ENCODE measurements around the gene FRMPD2. TPM values are rescaled to one million over a fixed set of nuclear protein-coding genes. Genes with fewer than 3 reads are reported as not detected.

Gene FRMPD2
- total and polyA plus RNA-seq, 4 experiments from 2014 or later, result not detected

GRCh38 chr10:48271047-48271730 is 3.3 kb downstream of the FRMPD2 start:
- Histone ChIP-seq H3K27ac (ENCODE audit: low read depth, low read length) (no peak overlapping the region), H3K9me3 (ENCODE audit: control insufficient read depth in 1 of 2, low read length in 2 of 2) (no peaks in the 10 kb centered on the region), H3K27me3 (ENCODE audit: insufficient read depth, low read length) (no peaks in the 10 kb centered on the region), H3K4me1 (ENCODE audit: insufficient read depth, low read length) (no peaks in the 10 kb centered on the region), H3K4me3 (ENCODE audit: low read length in 2 of 2) (no peak overlapping the region), H3K36me3 (ENCODE audit: insufficient read depth, low read length) (no peaks in the 10 kb centered on the region)
- no peak for DNase-seq
- POLR2A ChIA-PET (ENCODE audit: partially characterized antibody), result no interaction called here
- intact Hi-C loops (cut with micrococcal nuclease), result no loop called here
- Mint-ChIP-seq H3K27me3 (peaks cover 0 to 1% of the 10 kb centered on the region in 2 donors), H3K4me1 (no peaks in the 10 kb centered on the region), H3K4me3 (no peak overlapping the region), H3K9me3 (peaks cover 0 to 3% (median 0%) of the 10 kb centered on the region in 8 donors), H3K27ac (peak overlapping the region in 2 of 7 donors; percentile 3 to 44), H3K36me3 (no peaks in the 10 kb centered on the region)
- CTCF ChIA-PET (ENCODE audit: partially characterized antibody), result no interaction called here

- no peak overlapping the region for H3K27ac ChIP-seq (ENCODE audit: low read depth, low read length)
- Mint-ChIP-seq H3K4me3 (no peak overlapping the region), H3K27ac (no peak overlapping the region), H3K27me3 (peaks cover 0 to 8% of the 10 kb centered on the region in 2 donors), H3K36me3 (no peaks in the 10 kb centered on the region), H3K4me1 (no peaks in the 10 kb centered on the region), H3K9me3 (peaks cover 0 to 4% (median 0%) of the 10 kb centered on the region in 8 donors)
- no peak overlapping the region for H3K4me3 ChIP-seq (ENCODE audit: low read length in 2 of 2)
- H3K4me1 ChIP-seq (ENCODE audit: insufficient read depth, low read length), result no peaks in the 10 kb centered on the region
- H3K36me3 ChIP-seq (ENCODE audit: insufficient read depth, low read length), result no peaks in the 10 kb centered on the region
- no peak for DNase-seq
- ChIA-PET CTCF (ENCODE audit: partially characterized antibody) (no interaction called here), POLR2A (ENCODE audit: partially characterized antibody) (no interaction called here)
- no peaks in the 10 kb centered on the region for H3K9me3 ChIP-seq (ENCODE audit: control insufficient read depth in 1 of 2, low read length in 2 of 2)
- intact Hi-C loops (cut with micrococcal nuclease), result no loop called here
- no peaks in the 10 kb centered on the region for H3K27me3 ChIP-seq (ENCODE audit: insufficient read depth, low read length)
Measured at GRCh38 chr10:48266528-48266927, 8.0 kb downstream of the FRMPD2 start.

- Mint-ChIP-seq H3K9me3 (peaks cover 0 to 9% (median under 1%) of the 10 kb centered on the region in 8 donors), H3K36me3 (no peaks in the 10 kb centered on the region), H3K27ac (no peak overlapping the region), H3K4me3 (no peak overlapping the region), H3K27me3 (peaks cover 15 to 16% of the 10 kb centered on the region in 2 donors), H3K4me1 (no peaks in the 10 kb centered on the region)
- Histone ChIP-seq H3K4me3 (ENCODE audit: low read length in 2 of 2) (no peak overlapping the region), H3K9me3 (ENCODE audit: control insufficient read depth in 1 of 2, low read length in 2 of 2) (no peaks in the 10 kb centered on the region), H3K27me3 (ENCODE audit: insufficient read depth, low read length) (no peaks in the 10 kb centered on the region), H3K4me1 (ENCODE audit: insufficient read depth, low read length) (no peaks in the 10 kb centered on the region), H3K27ac (ENCODE audit: low read depth, low read length) (no peak overlapping the region), H3K36me3 (ENCODE audit: insufficient read depth, low read length) (no peaks in the 10 kb centered on the region)
- ChIA-PET POLR2A (ENCODE audit: partially characterized antibody) (no interaction called here), CTCF (ENCODE audit: partially characterized antibody) (no interaction called here)
- intact Hi-C loops (cut with micrococcal nuclease), result no loop called here
- no peak for DNase-seq
Measured at GRCh38 chr10:48258105-48258504, 16.4 kb downstream of the FRMPD2 start.

- Mint-ChIP-seq H3K4me3 (no peak overlapping the region), H3K27me3 (peaks cover 15 to 17% of the 10 kb centered on the region in 2 donors), H3K4me1 (no peaks in the 10 kb centered on the region), H3K9me3 (peaks cover 0 to 9% (median under 1%) of the 10 kb centered on the region in 8 donors), H3K27ac (no peak overlapping the region), H3K36me3 (no peaks in the 10 kb centered on the region)
- POLR2A ChIA-PET (ENCODE audit: partially characterized antibody), result no interaction called here
- CTCF ChIA-PET (ENCODE audit: partially characterized antibody), result no interaction called here
- H3K4me1 ChIP-seq (ENCODE audit: insufficient read depth, low read length), result no peaks in the 10 kb centered on the region
- H3K9me3 ChIP-seq (ENCODE audit: control insufficient read depth in 1 of 2, low read length in 2 of 2), result no peaks in the 10 kb centered on the region
- no peaks in the 10 kb centered on the region for H3K36me3 ChIP-seq (ENCODE audit: insufficient read depth, low read length)
- no peak overlapping the region for H3K4me3 ChIP-seq (ENCODE audit: low read length in 2 of 2)
- H3K27ac ChIP-seq (ENCODE audit: low read depth, low read length), result no peak overlapping the region
- H3K27me3 ChIP-seq (ENCODE audit: insufficient read depth, low read length), result no peaks in the 10 kb centered on the region
- intact Hi-C loops (cut with micrococcal nuclease), result no loop called here
- no peak for DNase-seq
Measured at GRCh38 chr10:48257407-48257961, 17.0 kb downstream of the FRMPD2 start.

- peaks cover 12 to 15% of the 10 kb centered on the region in 2 donors for H3K27me3 Mint-ChIP-seq
- Histone ChIP-seq H3K9me3 (ENCODE audit: control insufficient read depth in 1 of 2, low read length in 2 of 2) (no peaks in the 10 kb centered on the region), H3K36me3 (ENCODE audit: insufficient read depth, low read length) (no peaks in the 10 kb centered on the region), H3K27ac (ENCODE audit: low read depth, low read length) (no peak overlapping the region), H3K4me3 (ENCODE audit: low read length in 2 of 2) (no peak overlapping the region), H3K27me3 (ENCODE audit: insufficient read depth, low read length) (no peaks in the 10 kb centered on the region), H3K4me1 (ENCODE audit: insufficient read depth, low read length) (no peaks in the 10 kb centered on the region)
- ChIA-PET CTCF (ENCODE audit: partially characterized antibody) (no interaction called here), POLR2A (ENCODE audit: partially characterized antibody) (no interaction called here)
- peaks cover 0 to 6% (median under 1%) of the 10 kb centered on the region in 8 donors for H3K9me3 Mint-ChIP-seq
- no peak overlapping the region for H3K4me3 Mint-ChIP-seq
- intact Hi-C loops (cut with micrococcal nuclease), result no loop called here
- H3K36me3 Mint-ChIP-seq, result no peaks in the 10 kb centered on the region
- H3K27ac Mint-ChIP-seq, result no peak overlapping the region
- DNase-seq, result no peak
- no peaks in the 10 kb centered on the region for H3K4me1 Mint-ChIP-seq
Measured at GRCh38 chr10:48255722-48256121, 18.8 kb downstream of the FRMPD2 start.

GRCh38 chr10:48254750-48255512 is 19.6 kb downstream of the FRMPD2 start:
- intact Hi-C loops (cut with micrococcal nuclease), result no loop called here
- Histone ChIP-seq H3K4me1 (ENCODE audit: insufficient read depth, low read length) (no peaks in the 10 kb centered on the region), H3K27me3 (ENCODE audit: insufficient read depth, low read length) (no peaks in the 10 kb centered on the region), H3K27ac (ENCODE audit: low read depth, low read length) (no peak overlapping the region), H3K9me3 (ENCODE audit: control insufficient read depth in 1 of 2, low read length in 2 of 2) (no peaks in the 10 kb centered on the region), H3K4me3 (ENCODE audit: low read length in 2 of 2) (no peak overlapping the region), H3K36me3 (ENCODE audit: insufficient read depth, low read length) (no peaks in the 10 kb centered on the region)
- ChIA-PET CTCF (ENCODE audit: partially characterized antibody) (no interaction called here), POLR2A (ENCODE audit: partially characterized antibody) (no interaction called here)
- Mint-ChIP-seq H3K36me3 (no peaks in the 10 kb centered on the region), H3K4me3 (no peak overlapping the region), H3K4me1 (no peaks in the 10 kb centered on the region), H3K27ac (no peak overlapping the region), H3K9me3 (peaks cover 0 to 4% (median 0%) of the 10 kb centered on the region in 8 donors), H3K27me3 (peaks cover 12 to 15% of the 10 kb centered on the region in 2 donors)
- no peak for DNase-seq

GRCh38 chr10:48253970-48254657 is 20.4 kb downstream of the FRMPD2 start:
- H3K4me1 ChIP-seq (ENCODE audit: insufficient read depth, low read length), result no peaks in the 10 kb centered on the region
- H3K27ac ChIP-seq (ENCODE audit: low read depth, low read length), result no peak overlapping the region
- no peaks in the 10 kb centered on the region for H3K27me3 ChIP-seq (ENCODE audit: insufficient read depth, low read length)
- ChIA-PET POLR2A (ENCODE audit: partially characterized antibody) (no interaction called here), CTCF (ENCODE audit: partially characterized antibody) (no interaction called here)
- intact Hi-C loops (cut with micrococcal nuclease), result no loop called here
- no peaks in the 10 kb centered on the region for H3K36me3 Mint-ChIP-seq
- H3K4me1 Mint-ChIP-seq, result no peaks in the 10 kb centered on the region
- no peak for DNase-seq
- no peak overlapping the region for H3K27ac Mint-ChIP-seq
- H3K36me3 ChIP-seq (ENCODE audit: insufficient read depth, low read length), result no peaks in the 10 kb centered on the region
- no peak overlapping the region for H3K4me3 Mint-ChIP-seq
- no peak overlapping the region for H3K4me3 ChIP-seq (ENCODE audit: low read length in 2 of 2)
- peaks cover 10 to 12% of the 10 kb centered on the region in 2 donors for H3K27me3 Mint-ChIP-seq
- H3K9me3 Mint-ChIP-seq, result peaks cover 0 to 2% (median 0%) of the 10 kb centered on the region in 8 donors
- H3K9me3 ChIP-seq (ENCODE audit: control insufficient read depth in 1 of 2, low read length in 2 of 2), result no peaks in the 10 kb centered on the region

Measured in CD4-positive, alpha-beta memory T cell (primary cell).